GM12873 (cell line): ENCODE results near the gene IP6K3.

Source experiments
- TF ChIP-seq, protein P1 (sequence below): IDR thresholded peaks from 2 replicates; pipeline ENCODE4 v1.5.1; 2012; ENCODE audit warnings: low read depth, mild to moderate bottlenecking, moderate library complexity, low read length, control low read depth; ENCODE audit not compliant: insufficient read depth; ENCODE audit errors: missing control alignments

Gene IP6K3

DNA sequence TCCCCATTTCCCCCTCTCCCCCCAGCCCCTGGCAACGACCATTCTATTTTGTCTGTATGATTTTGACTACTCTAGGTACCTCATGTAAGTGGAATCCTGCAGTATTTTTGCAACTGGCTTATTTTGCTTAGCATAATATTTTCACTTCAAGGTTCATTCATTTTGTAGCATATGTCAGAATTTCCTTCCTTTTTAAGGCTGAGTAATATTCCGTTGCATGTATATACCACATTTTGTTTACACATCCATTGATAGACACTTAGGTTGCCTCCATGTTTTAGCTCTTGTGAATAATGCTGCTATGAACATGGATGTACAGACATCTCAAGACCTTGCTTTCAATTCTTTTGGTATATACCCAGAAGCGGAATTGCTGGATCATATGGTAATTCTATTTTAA, 33.8 kb downstream of the IP6K3 start:
- TF ChIP-seq, protein P1, sequence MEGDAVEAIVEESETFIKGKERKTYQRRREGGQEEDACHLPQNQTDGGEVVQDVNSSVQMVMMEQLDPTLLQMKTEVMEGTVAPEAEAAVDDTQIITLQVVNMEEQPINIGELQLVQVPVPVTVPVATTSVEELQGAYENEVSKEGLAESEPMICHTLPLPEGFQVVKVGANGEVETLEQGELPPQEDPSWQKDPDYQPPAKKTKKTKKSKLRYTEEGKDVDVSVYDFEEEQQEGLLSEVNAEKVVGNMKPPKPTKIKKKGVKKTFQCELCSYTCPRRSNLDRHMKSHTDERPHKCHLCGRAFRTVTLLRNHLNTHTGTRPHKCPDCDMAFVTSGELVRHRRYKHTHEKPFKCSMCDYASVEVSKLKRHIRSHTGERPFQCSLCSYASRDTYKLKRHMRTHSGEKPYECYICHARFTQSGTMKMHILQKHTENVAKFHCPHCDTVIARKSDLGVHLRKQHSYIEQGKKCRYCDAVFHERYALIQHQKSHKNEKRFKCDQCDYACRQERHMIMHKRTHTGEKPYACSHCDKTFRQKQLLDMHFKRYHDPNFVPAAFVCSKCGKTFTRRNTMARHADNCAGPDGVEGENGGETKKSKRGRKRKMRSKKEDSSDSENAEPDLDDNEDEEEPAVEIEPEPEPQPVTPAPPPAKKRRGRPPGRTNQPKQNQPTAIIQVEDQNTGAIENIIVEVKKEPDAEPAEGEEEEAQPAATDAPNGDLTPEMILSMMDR, result no peak

DNA sequence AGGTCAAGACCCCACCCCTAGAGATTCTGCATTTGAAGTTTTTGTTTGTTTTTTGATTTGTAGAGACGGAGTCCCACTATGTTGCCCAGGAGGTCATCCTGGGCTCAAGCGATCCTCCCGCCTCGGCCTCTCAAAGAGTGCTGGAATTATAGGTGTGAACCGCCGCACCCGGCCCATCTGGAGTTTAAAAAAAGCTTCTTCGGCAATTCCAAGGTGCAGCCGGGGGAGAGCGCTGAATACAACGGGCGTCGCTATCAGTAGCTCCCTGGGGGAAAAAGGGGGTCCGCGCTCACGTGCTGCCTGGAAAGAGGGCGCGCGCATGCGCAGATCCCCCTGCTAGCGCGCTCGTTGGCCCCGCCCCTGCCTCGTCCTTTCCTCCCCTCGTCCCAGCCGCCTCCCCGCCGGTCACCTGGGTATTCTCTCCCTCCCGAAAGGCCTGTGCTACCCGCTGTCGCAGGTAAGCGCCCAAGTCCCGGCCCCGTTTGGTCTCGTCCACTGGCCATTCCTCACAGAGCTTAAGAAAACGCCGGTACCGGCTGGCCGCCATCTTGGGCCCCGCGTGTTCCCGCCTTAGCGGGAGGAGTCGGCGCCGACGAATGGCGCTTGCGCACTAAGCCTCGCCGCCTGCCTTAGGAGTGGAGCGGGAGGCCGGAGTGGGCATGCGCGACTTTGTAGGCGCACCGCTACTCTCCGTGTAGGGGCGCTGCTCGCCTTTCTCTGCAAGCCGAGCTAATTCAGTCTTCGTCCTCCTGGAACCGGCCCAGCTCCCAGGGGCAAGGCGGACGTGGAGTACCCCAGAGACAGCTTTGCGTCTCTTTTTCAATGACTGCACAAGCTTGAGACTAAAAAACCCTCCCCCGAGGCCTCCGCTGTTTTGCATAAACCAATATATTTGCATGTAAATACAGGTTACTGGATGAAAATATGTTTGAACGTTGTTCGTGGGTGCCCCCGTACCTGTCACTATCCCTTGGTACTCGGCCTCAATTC, 35.3 kb downstream of the IP6K3 start, which contains the start of gene UQCC2:
UQCC2 (minus strand) TSS at position 561 of the 990 bp plus-strand sequence; CDS start at position 547, 14 bp downstream.
- TF ChIP-seq, protein P1, result peak; percentile 68

DNA sequence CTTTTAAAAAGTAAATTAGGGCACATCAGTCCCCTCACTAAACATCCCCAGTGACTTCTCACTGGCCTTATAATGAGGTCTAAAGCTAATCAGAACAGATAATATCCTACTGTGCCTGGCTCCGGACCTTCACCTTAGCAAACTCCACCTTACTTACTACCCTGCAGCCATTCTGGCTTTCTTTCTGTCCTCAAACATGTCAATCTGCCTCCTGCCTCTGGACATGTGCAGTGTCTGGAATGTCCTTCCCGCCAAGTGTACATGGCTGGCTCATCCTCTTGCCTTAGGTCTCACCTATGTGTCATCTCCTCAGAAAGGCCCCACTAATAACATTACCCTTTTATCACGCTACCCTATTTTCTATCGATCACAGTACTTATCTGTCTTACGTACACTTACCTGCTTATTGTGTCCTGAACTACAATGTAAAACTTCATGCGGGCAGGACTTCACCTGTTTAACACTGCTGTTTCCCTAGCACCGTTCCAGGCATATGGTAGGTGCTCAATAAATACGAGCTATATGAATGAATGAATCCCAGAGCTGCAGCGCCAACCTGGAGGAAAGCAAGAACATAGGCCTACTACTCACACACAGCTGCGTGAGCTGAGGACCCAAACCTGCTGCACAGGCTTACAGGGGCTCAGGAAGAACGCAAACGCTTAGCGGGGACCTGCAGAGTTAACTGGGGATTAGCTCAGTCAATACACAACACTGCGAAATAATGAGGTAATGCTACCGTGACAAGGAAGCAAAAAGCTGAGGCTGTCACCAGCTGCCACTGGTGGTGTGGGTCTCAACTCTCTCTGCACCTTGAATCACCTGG, 36.2 kb downstream of the IP6K3 start:
- TF ChIP-seq, protein P1, result no peak

DNA sequence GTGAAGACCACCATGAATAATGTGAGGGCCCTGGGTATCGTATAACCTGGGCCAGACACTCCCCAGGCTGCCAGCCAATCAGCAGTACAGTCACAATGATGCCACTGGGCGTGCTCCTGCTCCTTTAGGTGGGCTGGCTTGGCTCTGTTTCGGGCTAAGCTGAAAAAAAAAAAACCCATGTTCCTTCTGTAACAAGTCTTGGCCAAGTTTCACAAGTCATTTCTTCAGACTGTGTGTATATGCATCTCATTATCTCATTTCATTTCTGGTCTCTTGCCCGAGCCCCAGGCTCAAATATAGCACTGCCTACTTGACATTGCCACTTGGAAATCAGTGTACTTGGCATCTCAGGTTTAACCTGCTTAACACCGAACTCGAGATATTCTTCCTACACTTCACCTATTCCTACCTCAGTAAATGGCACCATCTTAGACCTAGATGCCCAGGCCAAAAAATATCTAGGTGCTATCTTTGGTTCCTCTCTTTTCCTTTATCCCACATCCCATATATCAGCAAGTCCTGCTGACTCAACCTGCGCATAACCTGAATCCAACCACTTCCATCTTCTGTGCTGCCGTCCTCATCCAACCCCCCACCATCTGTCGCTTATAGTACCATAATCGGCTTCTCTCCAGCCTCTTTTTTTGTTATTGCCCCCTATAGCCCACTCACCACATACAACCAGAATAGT, 37.0 kb downstream of the IP6K3 start:
- TF ChIP-seq, protein P1, result no peak

DNA sequence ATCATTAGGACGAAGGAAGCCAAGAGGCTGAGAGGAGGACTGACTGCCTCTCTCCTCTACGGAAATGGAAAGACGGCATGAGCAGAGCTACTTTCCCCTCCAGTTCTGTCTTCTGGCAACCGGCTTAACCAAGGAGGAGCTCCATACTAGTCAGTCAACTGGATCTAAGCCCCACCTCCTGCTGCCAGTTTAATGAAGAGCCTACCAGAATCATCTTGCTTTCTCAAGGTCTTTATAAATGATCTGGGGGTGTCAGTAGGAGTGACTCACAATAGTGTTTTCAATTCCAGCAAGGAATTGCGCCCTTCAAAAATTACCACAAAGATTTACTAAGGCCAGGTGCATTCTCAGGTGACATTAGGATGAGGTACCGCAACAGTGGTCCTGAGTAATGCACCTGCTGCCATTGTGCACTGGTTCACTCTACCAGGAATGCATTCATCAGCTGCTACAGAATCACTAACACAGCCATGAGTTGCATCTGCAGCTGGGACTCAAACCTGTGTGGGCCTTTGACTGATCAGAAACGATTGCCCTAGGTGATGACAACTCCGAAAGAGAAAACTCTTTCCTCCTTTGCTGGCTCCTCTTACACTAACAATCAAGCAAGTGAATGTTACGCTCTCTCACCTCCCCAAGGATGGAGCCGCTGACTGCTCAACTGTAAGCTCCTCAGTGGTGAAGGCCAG, 38.0 kb downstream of the IP6K3 start:
- TF ChIP-seq, protein P1, result no peak

DNA sequence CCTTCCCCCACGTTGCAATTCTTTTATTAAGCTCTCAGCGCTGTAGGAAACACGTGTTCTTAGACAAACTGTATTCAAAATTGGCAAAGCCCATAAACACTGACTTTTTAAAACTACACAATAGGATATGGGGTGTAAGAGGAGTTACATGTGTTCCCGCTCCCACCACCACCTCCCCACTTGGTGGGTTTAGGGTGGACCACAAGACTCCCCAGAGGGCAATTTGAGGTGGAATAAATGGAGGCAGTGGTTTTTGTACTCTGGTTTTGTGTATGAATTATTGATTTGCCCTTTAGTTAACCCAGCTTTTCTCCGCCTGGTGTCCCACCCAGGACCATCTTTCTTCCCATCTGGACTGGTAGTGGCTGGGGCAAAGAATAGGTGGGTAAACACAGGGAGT, 38.9 kb downstream of the IP6K3 start:
- TF ChIP-seq, protein P1, result no peak
